HepG2 (cell line): ENCODE measurements around the gene ZNF514. TPM values are rescaled to one million over a fixed set of nuclear protein-coding genes. Genes with fewer than 3 reads are reported as not detected.

Experiments
- AGO2 ChIP-seq: fragments of 200-400 bp; formaldehyde crosslinking; optimal IDR thresholded peaks from 2 replicates; pipeline ENCODE3; 2017; ENCODE audit warnings: mild to moderate bottlenecking, low read depth, low read length, moderate library complexity
- GATAD1 ChIP-seq: IDR thresholded peaks from 2 replicates; pipeline ENCODE4 v1.6.1; 2016; ENCODE audit warnings: missing genetic modification reagents, missing compliant biosample characterization
- HNF4G ChIP-seq, 2 experiments: sonication (generic) in 1 of 2; formaldehyde crosslinking in 1 of 2; IDR thresholded peaks; 2 replicates each; pipeline versions ENCODE4 v1.4.0 to v1.6.1; 2011 to 2020; ENCODE audit warnings: borderline replicate concordance in 2 of 2, low read depth in 2 of 2, mild to moderate bottlenecking in 2 of 2, low read length in 1 of 2, missing genetic modification reagents in 1 of 2, moderate library complexity in 1 of 2
- KMT2B ChIP-seq: IDR thresholded peaks from 2 replicates; pipeline ENCODE4 v1.6.1; 2016; ENCODE audit warnings: missing genetic modification reagents, missing compliant biosample characterization
- MBNL3 ChIP-seq: fragments of 250-450 bp; sonication (Bioruptor Pico); conservative IDR thresholded peaks from 2 replicates; pipeline ENCODE4 v1.8.0; 2022; ENCODE audit warnings: mild to moderate bottlenecking, inconsistent platforms
- MEIS1 ChIP-seq: sonication (generic); formaldehyde crosslinking; IDR thresholded peaks from 2 replicates; pipeline ENCODE4 v1.9.0; 2021; ENCODE audit warnings: mild to moderate bottlenecking, missing genetic modification reagents, moderate library complexity, borderline replicate concordance
- MEIS2 ChIP-seq: sonication (generic); formaldehyde crosslinking; IDR thresholded peaks from 2 replicates; pipeline ENCODE4 v1.9.0; 2021; ENCODE audit warnings: mild to moderate bottlenecking, missing genetic modification reagents
- PAF1 ChIP-seq: IDR thresholded peaks from 2 replicates; pipeline ENCODE4 v1.6.1; 2016; ENCODE audit warnings: missing genetic modification reagents, missing compliant biosample characterization
- PCBP2 ChIP-seq: fragments of 200-400 bp; formaldehyde crosslinking; optimal IDR thresholded peaks from 2 replicates; pipeline ENCODE3; 2018; ENCODE audit warnings: low read length, low read depth; ENCODE audit not compliant: poor library complexity, severe bottlenecking
- RFX5 ChIP-seq: IDR thresholded peaks from 2 replicates; pipeline ENCODE4 v1.6.1; 2011; ENCODE audit warnings: low read depth, low read length, improper control_type of control experiment
- SNAPC5 ChIP-seq: sonication (generic); formaldehyde crosslinking; IDR thresholded peaks from 2 replicates; pipeline ENCODE4 v1.8.1; 2023; ENCODE audit warnings: mild to moderate bottlenecking, missing genetic modification reagents, borderline replicate concordance
- ZFP91 ChIP-seq: sonication (generic); formaldehyde crosslinking; IDR thresholded peaks from 2 replicates; pipeline ENCODE4 v1.9.0; 2022; ENCODE audit warnings: missing genetic modification reagents, mild to moderate bottlenecking, borderline replicate concordance
- ZHX1 ChIP-seq: sonication (generic); formaldehyde crosslinking; IDR thresholded peaks from 2 replicates; pipeline ENCODE4 v1.8.1; 2022; ENCODE audit warnings: low read depth, mild to moderate bottlenecking, missing genetic modification reagents
- ZNF264 ChIP-seq: sonication (generic); formaldehyde crosslinking; IDR thresholded peaks from 2 replicates; pipeline ENCODE4 v1.4.0; 2020; ENCODE audit warnings: missing genetic modification reagents
- ZNF274 ChIP-seq: sonication (generic); formaldehyde crosslinking; IDR thresholded peaks from 2 replicates; pipeline ENCODE4 v1.5.1; 2020; ENCODE audit warnings: mild to moderate bottlenecking, missing genetic modification reagents
- ZNF282 ChIP-seq: fragments of 450-650 bp; IDR thresholded peaks from 2 replicates; pipeline ENCODE4 v1.6.1; 2018; ENCODE audit not compliant: partially characterized antibody
- ZNF329 ChIP-seq: sonication (generic); formaldehyde crosslinking; IDR thresholded peaks from 2 replicates; pipeline ENCODE4 v1.9.0; 2021; ENCODE audit warnings: low read depth, mild to moderate bottlenecking, missing genetic modification reagents
- polyA plus RNA-seq, 8 experiments: library from polyadenylated mRNA; depleted of rRNA in 3 of 8; stranded (reverse) in 7 of 8; unstranded in 1 of 8; fragments of >200 nt; fragmentation: Illumina TruSeq in 4 of 8; extraction: Trizol in 4 of 8; gene quantifications; 2 replicates each; pipeline versions ENCODE4 v1.2.1 to v1.2.3, GENCODE V29; 2011 to 2016; ENCODE audit warnings: low read depth in 4 of 8, missing spikeins in 1 of 8, mixed read lengths in 1 of 8; ENCODE audit not compliant: insufficient read depth in 1 of 8
- total RNA-seq, 5 experiments: library from RNA; depleted of rRNA; stranded (reverse); fragments of >200 nt; fragmentation: Illumina TruSeq; extraction: Trizol; gene quantifications; 2 replicates each; pipeline ENCODE4 v1.2.3, GENCODE V29; 2016; ENCODE audit warnings: low read depth in 1 of 5
- TF ChIP-seq, protein P1 (sequence below): sonication (generic); formaldehyde crosslinking; IDR thresholded peaks from 2 replicates; pipeline ENCODE4 v1.9.0; 2021; ENCODE audit warnings: mild to moderate bottlenecking, missing genetic modification reagents

Gene ZNF514
- total and polyA plus RNA-seq, 2 of the 13 experiments (the other 11 are each of a cell fraction or from before 2014, with no cell fraction given), result 15.2 to 18.7 TPM

DNA sequence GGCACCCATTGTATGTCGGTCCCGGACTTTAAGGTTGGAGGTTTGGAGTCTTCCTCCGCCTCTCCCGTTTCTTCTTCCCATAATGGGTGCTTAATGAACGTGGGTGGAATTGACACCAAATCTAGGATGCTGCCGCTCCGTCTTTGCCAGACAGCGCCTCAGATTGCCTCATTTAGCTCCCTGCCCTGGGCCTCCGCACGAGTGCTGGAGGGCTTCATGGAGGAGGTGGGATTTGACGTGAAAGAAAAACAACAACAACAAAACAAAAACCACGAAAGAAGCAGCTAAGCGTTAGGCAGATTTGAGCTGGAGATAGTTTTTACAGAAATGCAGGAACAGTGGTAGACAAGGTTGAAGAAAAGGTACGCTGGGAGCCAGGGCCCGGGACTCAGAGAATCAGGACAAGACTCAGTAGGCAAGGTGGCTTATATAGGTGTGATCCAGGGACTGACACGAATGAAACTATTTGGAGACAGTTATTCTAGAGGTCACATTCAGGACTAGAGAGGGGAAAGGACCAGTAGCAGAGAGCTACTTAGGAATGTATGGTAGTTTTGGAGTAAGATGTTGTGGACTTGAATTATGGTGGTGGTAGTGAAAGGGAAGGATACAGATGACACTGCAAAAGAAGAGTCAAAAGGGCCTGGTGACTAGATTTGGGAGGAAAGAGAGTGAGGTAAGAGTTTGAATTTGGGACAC lies 6.6 kb upstream of the ZNF514 start (continued):
- TF ChIP-seq, protein P1, sequence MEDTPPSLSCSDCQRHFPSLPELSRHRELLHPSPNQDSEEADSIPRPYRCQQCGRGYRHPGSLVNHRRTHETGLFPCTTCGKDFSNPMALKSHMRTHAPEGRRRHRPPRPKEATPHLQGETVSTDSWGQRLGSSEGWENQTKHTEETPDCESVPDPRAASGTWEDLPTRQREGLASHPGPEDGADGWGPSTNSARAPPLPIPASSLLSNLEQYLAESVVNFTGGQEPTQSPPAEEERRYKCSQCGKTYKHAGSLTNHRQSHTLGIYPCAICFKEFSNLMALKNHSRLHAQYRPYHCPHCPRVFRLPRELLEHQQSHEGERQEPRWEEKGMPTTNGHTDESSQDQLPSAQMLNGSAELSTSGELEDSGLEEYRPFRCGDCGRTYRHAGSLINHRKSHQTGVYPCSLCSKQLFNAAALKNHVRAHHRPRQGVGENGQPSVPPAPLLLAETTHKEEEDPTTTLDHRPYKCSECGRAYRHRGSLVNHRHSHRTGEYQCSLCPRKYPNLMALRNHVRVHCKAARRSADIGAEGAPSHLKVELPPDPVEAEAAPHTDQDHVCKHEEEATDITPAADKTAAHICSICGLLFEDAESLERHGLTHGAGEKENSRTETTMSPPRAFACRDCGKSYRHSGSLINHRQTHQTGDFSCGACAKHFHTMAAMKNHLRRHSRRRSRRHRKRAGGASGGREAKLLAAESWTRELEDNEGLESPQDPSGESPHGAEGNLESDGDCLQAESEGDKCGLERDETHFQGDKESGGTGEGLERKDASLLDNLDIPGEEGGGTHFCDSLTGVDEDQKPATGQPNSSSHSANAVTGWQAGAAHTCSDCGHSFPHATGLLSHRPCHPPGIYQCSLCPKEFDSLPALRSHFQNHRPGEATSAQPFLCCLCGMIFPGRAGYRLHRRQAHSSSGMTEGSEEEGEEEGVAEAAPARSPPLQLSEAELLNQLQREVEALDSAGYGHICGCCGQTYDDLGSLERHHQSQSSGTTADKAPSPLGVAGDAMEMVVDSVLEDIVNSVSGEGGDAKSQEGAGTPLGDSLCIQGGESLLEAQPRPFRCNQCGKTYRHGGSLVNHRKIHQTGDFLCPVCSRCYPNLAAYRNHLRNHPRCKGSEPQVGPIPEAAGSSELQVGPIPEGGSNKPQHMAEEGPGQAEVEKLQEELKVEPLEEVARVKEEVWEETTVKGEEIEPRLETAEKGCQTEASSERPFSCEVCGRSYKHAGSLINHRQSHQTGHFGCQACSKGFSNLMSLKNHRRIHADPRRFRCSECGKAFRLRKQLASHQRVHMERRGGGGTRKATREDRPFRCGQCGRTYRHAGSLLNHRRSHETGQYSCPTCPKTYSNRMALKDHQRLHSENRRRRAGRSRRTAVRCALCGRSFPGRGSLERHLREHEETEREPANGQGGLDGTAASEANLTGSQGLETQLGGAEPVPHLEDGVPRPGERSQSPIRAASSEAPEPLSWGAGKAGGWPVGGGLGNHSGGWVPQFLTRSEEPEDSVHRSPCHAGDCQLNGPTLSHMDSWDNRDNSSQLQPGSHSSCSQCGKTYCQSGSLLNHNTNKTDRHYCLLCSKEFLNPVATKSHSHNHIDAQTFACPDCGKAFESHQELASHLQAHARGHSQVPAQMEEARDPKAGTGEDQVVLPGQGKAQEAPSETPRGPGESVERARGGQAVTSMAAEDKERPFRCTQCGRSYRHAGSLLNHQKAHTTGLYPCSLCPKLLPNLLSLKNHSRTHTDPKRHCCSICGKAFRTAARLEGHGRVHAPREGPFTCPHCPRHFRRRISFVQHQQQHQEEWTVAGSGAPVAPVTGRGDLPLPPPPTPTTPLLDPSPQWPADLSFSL (CRISPR knock-in tag), result peak; percentile 10; the same call in 1 of the 2 replicates
- TF ChIP-seq KMT2B (CRISPR knock-in tag), result no peak
- no peak for TF ChIP-seq GATAD1 (CRISPR knock-in tag)
- TF ChIP-seq ZNF329 (CRISPR knock-in tag), result no peak
- no peak for TF ChIP-seq ZNF274
- TF ChIP-seq PCBP2, result no peak
- TF ChIP-seq ZNF264 (CRISPR knock-in tag), result no peak
- TF ChIP-seq ZNF282, result no peak
- no peak for TF ChIP-seq PAF1
- no peak for TF ChIP-seq MBNL3 (CRISPR knock-in tag)
- TF ChIP-seq HNF4G (IDR thresholded peaks at IDR 0.05; ENCODE audit: borderline replicate concordance, low read depth, low read length), result no peak
- 0 out of 2 replicates have a peak, but pooled peaks have one; percentile 6 for TF ChIP-seq HNF4G (CRISPR knock-in tag; IDR thresholded peaks at IDR 0.05; ENCODE audit: borderline replicate concordance, low read depth)
- no peak for TF ChIP-seq AGO2
- no peak; the same call in 1 of the 2 replicates for TF ChIP-seq ZHX1 (CRISPR knock-in tag)
- no peak for TF ChIP-seq SNAPC5 (CRISPR knock-in tag)
- TF ChIP-seq MEIS2 (CRISPR knock-in tag), result no peak
- no peak for TF ChIP-seq MEIS1 (CRISPR knock-in tag)
- TF ChIP-seq ZFP91 (CRISPR knock-in tag), result no peak
- no peak for TF ChIP-seq RFX5
